ENCODE measurements around the gene LOXHD1. TPM values are rescaled to one million over a fixed set of nuclear protein-coding genes. Genes with fewer than 3 reads are reported as not detected.

The LOXHD1 gene
- total and polyA plus RNA-seq, 5 donors, result 0.15 to 0.54 (median 0.31) TPM

DNA sequence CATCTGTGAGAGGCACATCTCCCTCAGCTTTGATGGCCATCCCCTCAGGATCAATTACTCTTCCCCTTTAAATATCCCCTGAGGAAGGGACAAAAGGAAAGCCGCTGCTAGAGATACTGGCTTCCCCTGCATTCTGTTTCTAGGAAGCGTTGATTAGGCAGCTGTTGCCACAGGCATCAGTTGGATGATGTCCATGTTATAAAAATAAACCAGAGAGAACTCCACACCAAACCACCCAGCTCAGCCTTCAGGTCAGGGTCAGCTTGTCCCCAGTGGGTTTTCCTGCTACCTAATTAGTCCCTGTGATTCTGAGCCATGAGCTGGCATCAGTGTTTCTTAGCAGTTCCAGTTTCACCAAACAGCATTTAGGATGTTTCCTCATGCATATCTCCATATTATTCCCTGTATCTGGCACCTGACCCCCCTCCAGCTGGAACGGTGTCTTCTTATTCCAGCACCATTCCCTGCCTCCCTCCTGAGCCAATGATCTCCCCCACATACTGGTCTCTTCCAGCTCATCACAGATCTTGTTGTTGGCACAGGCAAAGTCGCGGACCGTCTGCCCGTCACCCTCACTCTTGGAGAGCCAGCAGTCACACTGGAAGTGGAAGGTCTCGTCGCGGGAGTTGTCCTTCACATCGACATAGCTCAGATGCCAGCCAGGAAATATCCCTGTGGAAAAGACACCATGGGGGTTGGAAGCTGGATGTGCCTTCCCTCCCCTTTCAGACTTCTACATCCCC, 168.4 kb downstream of the LOXHD1 start:
- no peaks in the 10 kb centered on the region for H3K9me3 ChIP-seq (ENCODE audit: control insufficient read depth, low read length)
- no peaks in the 10 kb centered on the region for H3K27me3 ChIP-seq (ENCODE audit: control insufficient read depth, insufficient read depth)
- H3K4me1 ChIP-seq (ENCODE audit: control insufficient read depth, insufficient read depth, low read length), result peaks cover 2% of the 10 kb centered on the region
- peak overlapping the region; percentile 68 for H3K27ac ChIP-seq (ENCODE audit: low read length)
- WGBS, result 54% methylated on average over 11 of the region's 11 CpGs
- DNase-seq (peak in 2 of 3 donors; percentile 54 to 67), ATAC-seq (peak; percentile 70 to 77)
- no peak overlapping the region for H3K4me3 ChIP-seq (ENCODE audit: low read length)
- intact Hi-C loops (cut with DNase I), result loop anchor here in 1 of 4 donors (10.0 kb wide), 1 partner anchor 204 kb away; no protein-coding TSS in a partner anchor

DNA sequence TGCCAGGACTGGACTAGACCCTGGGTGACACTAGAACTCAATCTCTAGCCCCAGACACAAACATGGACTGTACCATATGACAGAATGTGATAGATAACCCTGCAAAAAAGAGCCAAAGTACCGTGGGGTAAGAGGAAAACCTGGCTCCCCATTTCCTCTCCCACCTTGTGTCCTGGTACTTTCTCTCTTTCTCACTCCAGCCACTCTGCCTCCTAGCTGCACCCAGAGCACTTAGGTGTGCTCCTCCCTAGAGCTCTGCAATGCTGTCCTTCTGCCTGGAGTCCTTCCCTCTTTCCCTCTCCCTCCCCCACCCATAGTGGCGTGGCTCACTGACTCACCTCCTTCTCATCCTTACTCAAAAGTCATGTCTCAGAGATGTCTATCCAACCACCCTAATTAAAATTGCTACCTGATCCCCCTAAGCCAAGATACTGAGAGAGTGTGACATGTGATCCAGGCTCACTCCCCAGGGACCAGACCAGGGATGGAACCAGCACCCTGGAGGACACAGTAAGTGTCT, 171.3 kb downstream of the LOXHD1 start:
- 55% methylated on average over 2 of the region's 2 CpGs for WGBS
- ATAC-seq, result no peak
- intact Hi-C loops (cut with DNase I), result loop anchor here in 1 of 4 donors (10.0 kb wide), 1 partner anchor 201 kb away; no protein-coding TSS in a partner anchor

DNA sequence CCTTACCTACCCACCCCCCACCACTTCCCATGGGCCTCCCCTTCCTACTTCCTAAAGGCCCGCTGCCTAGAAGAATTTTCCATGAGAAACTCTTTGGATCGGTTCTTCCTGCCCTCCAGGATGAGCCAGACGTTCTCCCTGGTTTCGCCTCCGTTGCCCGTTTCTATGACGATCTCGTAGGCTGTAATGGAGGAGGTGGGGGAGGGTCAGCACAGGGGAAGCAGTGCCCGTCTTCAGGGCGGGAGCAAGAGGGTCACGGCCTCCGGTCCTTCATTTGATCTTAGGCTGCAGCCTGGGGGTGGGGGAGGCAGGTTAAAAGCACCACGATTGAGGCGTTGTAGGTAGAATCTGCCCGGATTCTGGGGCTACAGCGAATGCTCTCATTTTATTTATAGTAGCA, 172.0 kb downstream of the LOXHD1 start:
- intact Hi-C loops (cut with DNase I), result loop anchor here in 2 of 4 donors (5.0 to 10.0 kb wide), 2 partner anchors 200 to 203 kb away; no protein-coding TSS in a partner anchor
- DNase-seq (no peak), ATAC-seq (no peak)
- Histone ChIP-seq H3K27ac (ENCODE audit: low read length) (no peak overlapping the region), H3K9me3 (ENCODE audit: control insufficient read depth, low read length) (no peaks in the 10 kb centered on the region), H3K27me3 (ENCODE audit: control insufficient read depth, insufficient read depth) (no peaks in the 10 kb centered on the region), H3K4me1 (ENCODE audit: control insufficient read depth, insufficient read depth, low read length) (peaks cover 2% of the 10 kb centered on the region), H3K4me3 (ENCODE audit: low read length) (no peak overlapping the region)
- WGBS, result 34% methylated on average over 16 of the region's 16 CpGs

More for the DNA sequence above, 171.3 kb downstream of the LOXHD1 start:
- DNase-seq, result no peak
- Histone ChIP-seq H3K4me1 (ENCODE audit: control insufficient read depth, insufficient read depth, low read length) (peaks cover 2% of the 10 kb centered on the region), H3K27me3 (ENCODE audit: control insufficient read depth, insufficient read depth) (no peaks in the 10 kb centered on the region), H3K9me3 (ENCODE audit: control insufficient read depth, low read length) (no peaks in the 10 kb centered on the region), H3K27ac (ENCODE audit: low read length) (no peak overlapping the region), H3K4me3 (ENCODE audit: low read length) (no peak overlapping the region)

DNA sequence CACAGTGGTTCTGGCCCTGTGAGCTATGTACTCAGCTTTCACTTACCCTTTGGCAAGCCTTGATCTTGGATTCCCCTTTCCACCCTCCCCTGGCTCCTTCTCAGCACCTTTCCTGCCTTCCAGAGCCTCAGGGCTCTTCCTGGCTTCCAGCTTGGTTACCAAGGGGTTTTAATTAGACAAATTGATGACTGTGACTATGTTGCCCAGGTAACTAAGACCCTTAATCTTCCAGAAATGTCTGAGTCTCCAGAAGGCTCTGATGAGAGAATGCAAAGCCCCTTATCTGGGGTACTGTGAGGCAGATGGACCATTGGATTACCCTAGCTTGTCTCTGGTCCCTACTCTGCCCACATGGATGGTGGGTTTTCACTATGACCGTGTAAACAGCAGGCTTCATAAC, 174.2 kb downstream of the LOXHD1 start:
- peaks cover 2% of the 10 kb centered on the region for H3K4me1 ChIP-seq (ENCODE audit: control insufficient read depth, insufficient read depth, low read length)
- DNase-seq, result no peak
- no peaks in the 10 kb centered on the region for H3K27me3 ChIP-seq (ENCODE audit: control insufficient read depth, insufficient read depth)
- H3K9me3 ChIP-seq (ENCODE audit: control insufficient read depth, low read length), result no peaks in the 10 kb centered on the region
- intact Hi-C loops (cut with DNase I), result loop anchor here in 2 of 4 donors (5.0 to 10.0 kb wide), 2 partner anchors 198 to 201 kb away; no protein-coding TSS in a partner anchor
- WGBS, result 93% methylated on average over 1 of the region's 1 CpG
- no peak overlapping the region for H3K27ac ChIP-seq (ENCODE audit: low read length)
- ATAC-seq, result no peak
- no peak overlapping the region for H3K4me3 ChIP-seq (ENCODE audit: low read length)

DNA sequence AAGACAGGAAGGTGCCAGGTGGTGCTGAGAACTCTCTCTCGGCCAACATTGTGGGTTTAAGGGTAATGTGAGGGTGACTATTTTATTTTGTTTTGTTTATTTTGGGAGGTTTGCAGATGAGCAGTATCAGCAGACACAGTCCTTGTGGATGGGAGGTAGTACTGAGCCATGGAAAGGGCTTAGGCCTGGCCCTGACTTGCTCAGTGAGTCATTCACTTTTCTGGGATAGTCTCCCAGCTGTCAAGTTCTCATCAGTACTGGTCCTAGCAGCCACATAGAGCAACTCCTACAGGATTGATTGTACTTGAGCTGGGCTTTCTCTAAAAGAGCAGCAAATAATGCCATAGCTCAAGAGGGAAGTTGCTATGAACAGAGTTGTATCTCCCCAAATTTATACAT, 175.2 kb downstream of the LOXHD1 start:
- WGBS, result 68% methylated on average over 1 of the region's 1 CpG
- no peaks in the 10 kb centered on the region for H3K27me3 ChIP-seq (ENCODE audit: control insufficient read depth, insufficient read depth)
- DNase-seq, result no peak
- peaks cover 2% of the 10 kb centered on the region for H3K4me1 ChIP-seq (ENCODE audit: control insufficient read depth, insufficient read depth, low read length)
- H3K27ac ChIP-seq (ENCODE audit: low read length), result no peak overlapping the region
- no peaks in the 10 kb centered on the region for H3K9me3 ChIP-seq (ENCODE audit: control insufficient read depth, low read length)
- intact Hi-C loops (cut with DNase I), result loop anchor here in 2 of 4 donors (5.0 to 10.0 kb wide), 2 partner anchors 197 to 200 kb away; no protein-coding TSS in a partner anchor
- ATAC-seq, result no peak
- H3K4me3 ChIP-seq (ENCODE audit: low read length), result no peak overlapping the region

DNA sequence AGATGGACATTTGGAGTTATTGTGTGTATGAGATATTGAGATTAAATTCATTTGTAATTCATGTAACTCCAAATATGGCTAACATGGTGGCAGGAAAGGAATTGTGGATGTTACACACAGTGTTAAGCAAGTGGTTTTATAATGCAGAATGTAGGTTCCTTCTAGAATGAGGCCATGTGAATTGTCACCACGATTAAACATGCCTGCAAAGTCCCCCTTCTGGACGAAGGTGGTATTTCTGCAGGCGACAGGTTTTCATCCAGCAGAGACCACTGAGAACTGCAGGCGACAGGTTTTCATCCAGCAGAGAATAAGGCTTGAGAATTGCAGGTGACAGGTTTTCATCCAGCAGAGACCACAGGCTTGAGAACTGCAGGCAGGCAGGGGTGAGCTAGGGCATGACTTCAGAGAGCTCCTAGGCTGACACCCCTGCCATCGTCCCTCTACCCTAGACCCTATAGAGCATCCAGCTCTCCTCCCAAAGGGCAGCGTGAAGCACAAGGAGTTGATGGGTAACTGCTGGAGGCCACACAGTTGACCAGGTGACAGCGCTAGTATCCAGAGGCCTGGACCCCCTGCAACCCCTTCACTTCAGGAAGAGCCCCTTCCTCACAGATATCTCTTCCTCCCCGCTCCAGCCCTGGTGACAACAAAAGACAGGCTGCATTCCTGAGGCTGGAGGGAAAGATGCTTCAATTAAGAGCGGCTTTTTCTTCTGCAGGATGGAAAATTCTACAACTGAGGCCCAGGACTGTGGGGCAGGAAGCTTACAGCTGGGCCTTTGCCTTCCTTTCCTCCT, 175.8 kb downstream of the LOXHD1 start:
- Histone ChIP-seq H3K4me3 (ENCODE audit: low read length) (no peak overlapping the region), H3K9me3 (ENCODE audit: control insufficient read depth, low read length) (no peaks in the 10 kb centered on the region), H3K27me3 (ENCODE audit: control insufficient read depth, insufficient read depth) (no peaks in the 10 kb centered on the region), H3K4me1 (ENCODE audit: control insufficient read depth, insufficient read depth, low read length) (peaks cover 2% of the 10 kb centered on the region), H3K27ac (ENCODE audit: low read length) (no peak overlapping the region)
- 59% methylated on average over 9 of the region's 9 CpGs for WGBS
- ATAC-seq (peak in 1 of 2 donors; percentile 41), DNase-seq (peak in 2 of 3 donors; percentile 30 to 58)
- intact Hi-C loops (cut with DNase I), result loop anchor here in 2 of 4 donors (5.0 to 10.0 kb wide), 2 partner anchors 196 to 199 kb away; no protein-coding TSS in a partner anchor

DNA sequence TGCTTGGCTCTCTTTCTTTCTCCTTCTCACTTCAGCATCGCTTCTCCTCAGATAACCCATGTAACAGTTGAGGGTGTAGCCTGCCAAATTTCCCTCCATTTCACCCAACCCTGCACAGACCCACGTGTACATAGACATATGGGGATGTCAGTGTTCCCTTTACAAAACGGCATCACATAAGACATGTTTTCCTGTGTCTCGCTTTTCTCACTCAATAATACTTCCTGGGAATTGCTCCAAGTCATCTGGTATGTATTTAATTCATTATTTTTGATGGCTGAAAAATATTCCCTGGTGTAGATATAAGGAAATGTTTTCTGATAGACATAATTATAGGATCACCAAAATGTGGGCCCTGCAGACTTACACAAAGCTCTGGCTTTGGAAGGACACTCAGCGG, 176.8 kb downstream of the LOXHD1 start:
- no peaks in the 10 kb centered on the region for H3K27me3 ChIP-seq (ENCODE audit: control insufficient read depth, insufficient read depth)
- no peak overlapping the region for H3K27ac ChIP-seq (ENCODE audit: low read length)
- intact Hi-C loops (cut with DNase I), result loop anchor here in 2 of 4 donors (5.0 to 10.0 kb wide), 2 partner anchors 195 to 198 kb away; no protein-coding TSS in a partner anchor
- no peaks in the 10 kb centered on the region for H3K9me3 ChIP-seq (ENCODE audit: control insufficient read depth, low read length)
- whole genome bisulfite sequencing, result 37% methylated on average over 5 of the region's 5 CpGs
- H3K4me3 ChIP-seq (ENCODE audit: low read length), result no peak overlapping the region
- no peaks in the 10 kb centered on the region for H3K4me1 ChIP-seq (ENCODE audit: control insufficient read depth, insufficient read depth, low read length)
- no peak for DNase-seq
- ATAC-seq, result no peak

DNA sequence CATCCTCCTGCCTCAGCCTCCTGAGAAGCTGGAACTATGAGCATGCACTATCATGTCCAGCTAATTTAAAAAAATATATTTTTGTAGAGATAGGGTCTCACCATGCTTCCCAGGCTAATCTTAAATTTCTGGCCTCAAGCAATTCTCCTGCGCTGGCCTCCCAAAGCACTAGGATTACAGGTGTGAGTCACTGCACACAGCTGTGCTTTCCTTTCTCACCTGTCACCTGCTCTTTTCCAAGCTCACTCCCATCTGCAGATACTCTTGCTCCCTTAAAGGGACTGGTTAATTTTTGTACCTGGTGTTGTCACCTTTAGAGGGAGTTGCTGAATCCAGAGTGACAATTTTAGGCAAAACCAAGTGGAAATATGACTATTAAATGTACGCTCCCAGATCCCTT, 178.2 kb downstream of the LOXHD1 start:
- DNase-seq (no peak), ATAC-seq (no peak)
- H3K4me3 ChIP-seq (ENCODE audit: low read length), result no peak overlapping the region
- intact Hi-C loops (cut with DNase I), result no loop called here
- H3K4me1 ChIP-seq (ENCODE audit: control insufficient read depth, insufficient read depth, low read length), result no peaks in the 10 kb centered on the region
- no peaks in the 10 kb centered on the region for H3K27me3 ChIP-seq (ENCODE audit: control insufficient read depth, insufficient read depth)
- H3K27ac ChIP-seq (ENCODE audit: low read length), result no peak overlapping the region
- 98% methylated on average over 2 of the region's 2 CpGs for WGBS
- no peaks in the 10 kb centered on the region for H3K9me3 ChIP-seq (ENCODE audit: control insufficient read depth, low read length)

DNA sequence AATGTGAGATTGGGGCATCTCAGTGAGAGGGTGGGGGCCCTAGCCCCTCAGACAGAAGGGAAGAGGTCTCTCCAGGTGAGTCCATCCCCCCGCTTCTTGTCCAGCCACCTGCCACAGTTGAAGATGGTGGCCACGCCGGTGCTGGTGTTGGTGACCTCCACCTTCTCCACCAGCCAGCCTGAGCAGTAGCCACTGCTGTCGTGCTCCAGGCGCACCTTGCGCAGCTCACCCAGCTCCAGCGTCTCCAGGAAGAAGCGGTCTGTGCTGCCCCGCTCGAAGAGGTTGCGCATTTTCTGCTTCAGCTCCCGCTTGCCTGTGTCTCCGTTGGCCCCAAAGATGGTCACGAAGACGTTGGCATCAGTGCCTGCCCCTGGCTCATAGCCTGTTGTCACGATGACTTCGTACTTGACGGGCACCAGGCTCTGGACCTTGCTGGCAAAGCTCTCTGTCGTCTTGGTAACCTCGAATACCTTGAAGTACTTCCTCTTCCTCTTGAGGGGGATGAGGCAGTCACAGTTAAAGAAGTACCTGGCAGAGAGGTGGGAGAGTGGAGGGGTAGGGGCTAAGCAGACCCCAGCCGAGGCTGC, 179.5 kb downstream of the LOXHD1 start:
- H3K27ac ChIP-seq (ENCODE audit: low read length), result no peak overlapping the region
- DNase-seq (no peak), ATAC-seq (no peak)
- no peak overlapping the region for H3K4me3 ChIP-seq (ENCODE audit: low read length)
- no peaks in the 10 kb centered on the region for H3K27me3 ChIP-seq (ENCODE audit: control insufficient read depth, insufficient read depth)
- intact Hi-C loops (cut with DNase I), result no loop called here
- WGBS, result 79% methylated on average over 21 of the region's 21 CpGs
- H3K4me1 ChIP-seq (ENCODE audit: control insufficient read depth, insufficient read depth, low read length), result no peaks in the 10 kb centered on the region
- H3K9me3 ChIP-seq (ENCODE audit: control insufficient read depth, low read length), result no peaks in the 10 kb centered on the region

DNA sequence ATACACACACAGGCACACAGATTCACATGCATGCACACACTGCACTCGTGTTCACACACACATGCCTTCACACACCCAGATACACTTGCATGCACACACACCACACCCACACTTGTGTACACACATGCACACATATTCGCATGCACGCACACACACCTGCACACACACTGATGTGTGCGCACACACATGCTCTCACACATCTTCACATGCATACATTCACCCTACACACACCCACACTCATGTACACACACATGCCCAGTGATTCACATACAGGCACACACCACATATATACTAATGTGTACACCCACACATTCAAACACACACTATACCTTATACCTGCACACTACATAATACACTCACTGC, 181.6 kb downstream of the LOXHD1 start:
- Histone ChIP-seq H3K9me3 (ENCODE audit: control insufficient read depth, low read length) (no peaks in the 10 kb centered on the region), H3K4me3 (ENCODE audit: low read length) (no peak overlapping the region), H3K27ac (ENCODE audit: low read length) (no peak overlapping the region), H3K27me3 (ENCODE audit: control insufficient read depth, insufficient read depth) (no peaks in the 10 kb centered on the region), H3K4me1 (ENCODE audit: control insufficient read depth, insufficient read depth, low read length) (no peaks in the 10 kb centered on the region)
- ATAC-seq (peak in 1 of 2 donors; percentile 17), DNase-seq (no peak)
- 96% methylated on average over 4 of the region's 4 CpGs for WGBS
- intact Hi-C loops (cut with DNase I), result no loop called here
